NCI-H526 (cell line): ENCODE measurements around the gene SLC46A1.

Experiments used
- DNase-seq, 2 experiments: peaks; one replicate each; lab custom pipeline; 2025; lab: John Stamatoyannopoulos, UW

The SLC46A1 gene

DNA sequence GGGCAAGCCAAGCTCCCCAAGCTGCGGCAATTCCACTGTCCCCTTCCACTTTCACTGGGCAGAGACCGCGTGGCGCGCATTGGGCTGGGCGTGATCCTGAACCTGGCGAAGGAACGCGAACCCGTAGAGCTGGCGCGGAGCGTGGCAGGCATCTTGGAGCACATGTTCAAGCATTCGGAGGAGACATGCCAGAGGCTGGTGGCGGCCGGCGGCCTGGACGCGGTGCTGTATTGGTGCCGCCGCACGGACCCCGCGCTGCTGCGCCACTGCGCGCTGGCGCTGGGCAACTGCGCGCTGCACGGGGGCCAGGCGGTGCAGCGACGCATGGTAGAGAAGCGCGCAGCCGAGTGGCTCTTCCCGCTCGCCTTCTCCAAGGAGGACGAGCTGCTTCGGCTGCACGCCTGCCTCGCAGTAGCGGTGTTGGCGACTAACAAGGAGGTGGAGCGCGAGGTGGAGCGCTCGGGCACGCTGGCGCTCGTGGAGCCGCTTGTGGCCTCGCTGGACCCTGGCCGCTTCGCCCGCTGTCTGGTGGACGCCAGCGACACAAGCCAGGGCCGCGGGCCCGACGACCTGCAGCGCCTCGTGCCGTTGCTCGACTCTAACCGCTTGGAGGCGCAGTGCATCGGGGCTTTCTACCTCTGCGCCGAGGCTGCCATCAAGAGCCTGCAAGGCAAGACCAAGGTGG lies 24.7 kb downstream of the SLC46A1 start:
- peak; percentile 22 to 70 for DNase-seq

DNA sequence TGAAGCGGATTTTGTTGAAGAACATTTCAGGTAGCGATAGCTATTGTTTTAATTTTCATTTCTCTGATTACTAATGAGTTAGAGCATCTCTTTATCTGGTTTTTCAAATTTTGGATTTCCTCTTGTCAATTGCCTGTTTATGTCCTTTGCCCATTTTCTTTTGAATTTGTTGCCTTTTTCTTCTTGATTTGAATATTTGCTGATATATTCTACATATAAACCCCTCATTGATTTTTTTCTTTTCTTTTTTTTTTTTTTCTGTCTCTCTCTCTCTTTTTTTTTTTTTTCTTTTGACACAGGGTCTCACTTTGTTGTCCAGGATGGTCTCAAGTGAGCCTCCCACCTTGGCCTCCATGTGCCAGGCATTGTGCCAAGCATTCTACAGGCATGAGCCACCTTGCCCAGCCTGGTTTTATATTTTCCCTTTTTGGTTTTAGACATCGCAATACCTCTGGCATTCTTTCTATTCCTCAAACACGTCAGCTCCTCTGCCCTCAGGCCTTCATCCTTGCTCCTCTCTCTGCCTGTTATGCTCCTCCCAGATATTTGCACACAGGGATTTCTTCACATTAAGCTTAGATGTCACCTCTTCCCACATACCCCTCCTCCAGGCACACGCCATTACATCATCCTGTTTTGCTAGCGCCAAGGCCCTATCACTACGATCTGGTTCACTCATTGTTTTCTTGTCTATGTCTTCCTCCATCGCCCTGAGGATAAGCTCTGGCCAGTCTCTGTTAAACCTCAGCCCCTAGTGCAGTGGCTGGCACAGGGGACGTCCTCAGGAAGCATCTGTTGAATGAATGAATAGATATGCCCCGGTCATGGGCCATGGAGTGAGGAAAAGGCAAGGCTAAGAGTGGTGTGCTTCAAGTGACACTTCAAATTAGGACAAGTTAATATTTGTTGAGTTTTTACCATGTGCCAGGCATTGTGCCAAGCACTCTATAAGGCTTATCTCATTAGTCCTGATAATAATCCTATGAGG lies 25.9 kb downstream of the SLC46A1 start:
- no peak for DNase-seq

DNA sequence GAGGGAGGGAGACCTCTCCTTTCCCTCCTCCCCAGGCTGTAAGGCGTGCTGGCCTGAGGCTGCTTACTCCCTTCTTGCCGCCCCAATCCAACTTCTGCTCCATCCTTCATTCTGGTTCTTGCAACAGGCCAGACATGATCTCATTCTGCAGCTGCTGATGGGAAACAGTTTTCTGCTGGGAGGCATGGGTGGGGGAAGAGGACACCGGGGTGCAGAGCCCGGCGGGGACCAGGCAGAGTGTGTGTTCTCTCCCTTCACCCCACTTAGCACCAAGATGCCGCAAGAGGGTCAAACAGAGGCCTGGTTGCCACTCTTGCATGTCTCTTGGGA lies 33.1 kb downstream of the SLC46A1 start:
- no peak for DNase-seq

DNA sequence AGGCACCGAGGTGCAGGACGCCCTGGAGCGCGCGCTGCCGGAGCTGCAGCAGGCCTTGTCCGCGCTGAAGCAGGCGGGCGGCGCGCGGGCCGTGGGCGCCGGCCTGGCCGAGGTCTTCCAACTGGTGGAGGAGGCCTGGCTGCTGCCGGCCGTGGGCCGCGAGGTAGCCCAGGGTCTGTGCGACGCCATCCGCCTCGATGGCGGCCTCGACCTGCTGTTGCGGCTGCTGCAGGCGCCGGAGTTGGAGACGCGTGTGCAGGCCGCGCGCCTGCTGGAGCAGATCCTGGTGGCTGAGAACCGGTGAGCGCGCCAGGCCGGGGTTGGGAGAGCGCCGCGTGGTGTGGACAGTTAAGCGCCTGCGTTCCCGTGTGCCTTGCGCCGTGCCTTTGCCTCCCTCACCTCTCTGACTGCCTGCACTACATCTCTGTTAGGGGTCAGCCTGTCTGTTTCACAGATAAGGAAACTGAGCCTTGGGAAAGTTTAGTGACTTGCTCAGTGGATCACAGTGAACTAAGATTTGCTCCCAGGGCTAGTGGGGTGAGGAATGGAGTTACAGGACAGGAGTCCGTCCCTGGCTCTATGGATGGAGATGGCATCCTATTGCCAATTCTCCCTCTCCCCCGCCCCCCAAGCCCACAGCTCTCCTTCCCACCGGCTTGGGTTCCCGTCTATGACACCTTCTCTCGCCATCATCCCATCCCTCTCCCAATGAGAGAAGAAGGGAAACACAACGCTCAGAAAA lies 33.6 kb downstream of the SLC46A1 start:
- DNase-seq: peak in 1 of 2 experiments; percentile 77

DNA sequence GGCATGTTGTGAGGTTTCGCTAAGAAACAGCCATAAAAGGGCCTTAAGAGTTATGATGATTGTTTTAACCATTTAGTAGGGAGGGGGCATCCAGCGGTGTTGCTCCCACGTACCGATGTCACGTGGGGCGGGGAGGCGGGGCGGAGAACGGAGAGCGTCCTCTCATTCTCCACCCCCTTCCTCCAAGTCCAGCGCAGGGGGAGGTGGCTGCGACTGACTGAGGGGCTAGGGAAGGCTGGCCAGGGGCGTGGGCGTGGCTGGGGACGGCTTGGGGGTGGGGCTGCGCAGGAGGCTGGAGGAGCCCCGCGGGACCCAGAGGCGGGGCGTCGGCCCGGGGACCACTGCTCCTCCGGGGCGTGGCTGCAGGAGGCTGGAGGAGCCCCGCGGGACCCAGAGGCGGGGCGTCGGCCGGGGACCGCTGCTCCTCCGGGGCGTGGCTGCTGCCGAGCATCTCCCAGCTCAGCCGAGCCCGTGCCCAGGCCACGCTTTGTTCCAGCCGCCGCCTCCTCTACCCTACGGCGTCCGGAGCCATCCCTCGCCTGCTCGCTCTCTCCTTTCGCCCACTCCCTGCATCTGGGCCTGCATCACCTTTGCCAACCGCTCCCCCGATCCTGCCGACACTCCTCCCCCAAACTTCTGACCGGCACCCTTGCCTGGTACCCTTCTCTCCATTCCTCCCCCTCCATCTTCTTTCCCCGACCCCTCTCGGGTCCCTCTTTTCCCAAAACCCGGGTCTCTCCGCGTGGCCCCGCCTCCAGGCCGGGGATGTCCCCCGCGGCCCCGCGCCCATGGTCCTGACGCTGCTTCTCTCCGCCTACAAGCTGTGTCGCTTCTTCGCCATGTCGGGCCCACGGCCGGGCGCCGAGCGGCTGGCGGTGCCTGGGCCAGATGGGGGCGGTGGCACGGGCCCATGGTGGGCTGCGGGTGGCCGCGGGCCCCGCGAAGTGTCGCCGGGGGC lies 34.5 kb downstream of the SLC46A1 start, which contains the start of gene SARM1:
TSS of gene SARM1 (plus strand) at position 450 of the 958 bp plus-strand sequence. CDS start at position 789, 339 bp downstream.
- peak; percentile 90 to 99 for DNase-seq

DNA sequence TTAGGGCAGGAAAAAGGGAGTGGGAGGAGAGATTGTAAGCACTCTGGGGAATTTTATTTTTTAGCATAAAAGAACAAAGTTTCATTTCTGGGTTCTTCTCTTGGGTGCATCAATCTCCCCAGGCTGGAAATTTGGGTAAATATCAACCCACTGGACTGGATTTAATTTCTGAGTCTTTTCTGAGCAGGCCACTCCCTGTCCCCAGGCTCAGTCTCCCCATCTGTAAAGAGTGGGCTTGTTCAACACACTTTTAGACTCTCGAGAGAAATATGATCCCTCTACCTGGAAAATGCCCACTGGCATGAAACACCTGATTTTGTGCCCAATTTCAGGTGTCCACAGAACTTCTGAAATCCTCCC lies 35.3 kb downstream of the SLC46A1 start:
- no peak for DNase-seq

DNA sequence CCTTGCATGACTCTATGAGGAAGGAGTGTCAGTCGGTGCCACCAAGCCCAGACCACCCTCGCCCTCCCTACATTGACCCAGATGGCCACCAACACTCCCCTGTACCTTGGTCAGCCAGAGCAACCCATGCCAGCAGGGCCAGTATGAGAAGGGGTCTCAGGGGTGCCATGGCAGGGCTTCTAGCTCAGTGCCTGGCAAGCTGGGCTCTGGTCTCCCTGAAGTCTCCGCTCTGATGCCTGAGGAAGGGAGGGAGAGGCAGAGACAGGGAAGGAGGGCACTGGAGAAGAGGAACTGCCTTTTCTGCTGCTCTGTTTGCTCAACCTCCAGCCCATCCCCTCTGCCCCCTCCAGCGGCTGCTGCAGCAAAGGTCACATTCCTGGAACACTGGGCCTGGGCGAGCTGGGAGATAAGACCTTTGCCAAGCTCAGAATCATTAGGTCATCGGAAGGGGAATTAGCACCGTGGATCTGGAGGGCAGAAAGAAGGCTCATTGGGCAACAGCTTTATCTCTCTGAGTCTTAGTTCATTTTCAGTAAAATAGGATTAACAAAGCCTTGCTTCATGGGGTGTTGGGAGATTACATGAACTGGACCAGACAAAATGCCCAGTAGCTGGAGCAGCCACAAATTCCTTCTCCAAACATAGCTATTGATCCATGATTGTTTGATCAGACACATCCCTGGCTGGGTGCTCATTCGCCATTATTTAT lies 35.8 kb downstream of the SLC46A1 start, which contains the start of gene VTN:
TSS of gene VTN (minus strand) at position 273 of the 709 bp plus-strand sequence. CDS start at position 169, 104 bp downstream.
- DNase-seq: peak in 1 of 2 experiments; percentile 37

DNA sequence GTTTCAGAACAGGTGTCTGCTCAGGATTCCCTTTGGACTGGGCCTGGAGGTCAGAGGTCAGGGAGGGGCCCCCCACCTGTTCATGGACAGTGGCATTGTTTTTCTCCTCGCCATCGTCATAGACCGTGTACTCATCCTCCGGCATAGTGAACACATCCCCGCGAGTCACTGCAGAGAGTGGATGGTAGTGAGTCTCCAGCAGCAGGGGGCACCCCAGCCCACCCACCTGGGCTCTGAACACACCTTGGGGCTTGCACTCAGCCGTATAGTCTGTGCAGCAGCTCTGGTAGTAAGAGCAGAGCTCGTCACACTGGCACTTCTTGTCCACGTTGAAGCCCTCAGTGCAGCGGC lies 36.4 kb downstream of the SLC46A1 start:
- DNase-seq: peak in 1 of 2 experiments; percentile 37

DNA sequence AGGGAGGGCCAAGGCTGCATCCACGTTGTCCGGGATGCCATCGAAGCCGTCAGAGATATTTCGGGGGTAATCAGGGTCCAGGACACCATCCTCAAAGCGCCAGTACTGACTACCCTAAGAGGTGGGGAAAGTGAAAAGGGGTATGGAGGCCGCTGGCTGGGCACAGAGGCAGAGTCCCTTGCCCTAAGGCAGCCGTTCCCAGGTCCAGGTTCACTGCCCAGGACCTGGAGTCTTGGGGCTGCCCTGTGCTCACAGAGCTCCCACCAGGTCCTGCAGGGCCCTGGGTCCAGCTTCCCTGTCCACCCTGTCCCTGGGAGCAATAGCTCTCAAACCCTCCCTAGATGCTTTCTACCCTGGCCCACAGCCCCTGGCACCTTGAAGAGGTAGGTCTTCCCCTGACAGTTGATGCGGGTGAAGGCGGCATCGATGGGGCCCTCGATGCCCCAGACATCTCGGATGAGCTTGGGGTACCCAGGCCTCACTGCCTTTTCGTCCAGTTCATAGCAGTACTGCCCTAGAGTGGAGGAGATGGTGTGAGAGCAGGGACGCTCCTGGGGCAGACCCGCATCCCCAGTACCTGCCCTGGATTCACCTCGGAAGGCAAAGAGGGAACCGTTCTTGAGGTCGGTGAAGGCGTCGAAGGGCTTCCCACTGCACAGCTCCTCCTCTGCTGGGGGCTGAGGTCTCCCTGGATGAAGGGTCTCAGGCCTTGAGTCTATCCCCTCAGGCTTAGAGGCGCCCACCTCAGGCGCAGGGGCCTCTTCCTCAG lies 36.9 kb downstream of the SLC46A1 start:
- DNase-seq: no peak

DNA sequence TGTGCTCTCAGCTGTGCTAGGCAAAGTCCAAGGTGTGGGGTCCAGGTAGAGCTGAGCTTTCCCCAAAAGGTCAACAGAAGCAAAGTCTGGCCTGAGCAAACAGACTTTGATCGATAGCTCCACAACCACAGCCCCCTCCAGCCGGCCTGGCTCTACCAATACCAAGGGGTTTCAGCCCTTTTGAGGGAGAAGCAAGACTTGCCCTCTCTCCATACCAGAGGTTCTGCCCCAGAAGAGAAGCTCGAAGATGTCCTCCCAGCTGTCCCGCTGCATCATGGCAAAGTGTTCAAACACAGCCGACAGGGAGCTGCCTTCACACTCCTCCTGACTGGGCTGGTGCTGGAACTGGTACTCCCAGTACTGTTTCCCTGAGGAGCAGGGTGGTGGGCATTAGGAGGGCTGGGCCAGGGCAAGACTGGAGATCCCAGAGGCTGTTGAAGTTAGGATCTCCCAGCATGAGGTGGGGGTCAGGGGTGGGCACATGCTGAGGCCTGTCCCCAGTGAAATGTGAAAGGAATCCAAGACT lies 37.6 kb downstream of the SLC46A1 start:
- DNase-seq: no peak

DNA sequence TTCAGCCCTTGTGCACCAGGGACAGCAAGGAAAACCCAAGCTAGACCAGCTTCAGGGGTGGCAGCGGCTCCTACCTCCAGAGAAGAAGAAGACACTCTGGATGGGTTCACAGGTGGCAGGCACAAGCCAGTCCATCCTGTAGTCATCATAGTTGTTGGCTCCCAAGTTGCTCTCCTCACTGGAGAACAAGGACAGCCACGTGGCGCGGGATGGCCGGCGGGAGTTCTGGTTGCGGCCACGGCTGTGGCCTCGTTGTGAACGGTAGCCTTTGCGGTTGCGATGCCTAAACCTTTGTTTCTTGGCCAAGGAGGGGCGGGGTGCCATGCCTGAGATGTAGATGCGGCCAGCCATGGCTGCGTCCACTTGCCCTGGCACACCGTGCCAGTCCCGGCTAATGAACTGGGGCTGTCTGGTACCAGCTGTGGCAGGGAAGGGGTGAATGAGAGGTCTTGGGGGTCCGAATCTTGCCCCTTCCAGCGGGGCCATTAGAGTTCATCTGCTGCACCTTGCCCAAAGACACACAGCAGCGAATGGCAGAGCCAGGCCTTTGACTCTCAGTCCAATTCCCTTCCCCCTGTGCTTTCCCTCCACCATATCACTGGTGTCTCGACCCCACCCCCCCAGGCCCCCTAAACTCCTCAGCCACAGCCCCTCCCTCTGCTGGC lies 38.2 kb downstream of the SLC46A1 start:
- DNase-seq: no peak

DNA sequence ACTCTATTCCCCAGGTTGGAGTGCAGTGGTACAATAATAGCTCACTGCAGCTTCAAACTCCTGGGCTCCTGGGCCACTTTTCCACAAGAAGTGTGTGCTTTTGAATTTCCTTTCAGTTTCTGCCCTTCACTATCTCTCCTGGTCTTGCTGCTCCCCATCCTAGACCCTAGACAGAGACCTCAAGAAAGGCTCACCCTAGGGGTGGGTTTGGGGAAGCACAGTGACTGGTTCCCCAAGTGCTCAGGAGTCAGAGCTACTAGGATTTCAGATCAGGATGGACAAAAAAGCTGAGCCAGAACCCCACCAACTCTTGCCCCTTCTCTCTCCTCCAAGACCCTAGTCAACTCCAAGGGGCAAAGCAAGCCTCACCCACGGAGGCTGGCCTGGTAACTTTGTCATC lies 39.4 kb downstream of the SLC46A1 start:
- DNase-seq: no peak

DNA sequence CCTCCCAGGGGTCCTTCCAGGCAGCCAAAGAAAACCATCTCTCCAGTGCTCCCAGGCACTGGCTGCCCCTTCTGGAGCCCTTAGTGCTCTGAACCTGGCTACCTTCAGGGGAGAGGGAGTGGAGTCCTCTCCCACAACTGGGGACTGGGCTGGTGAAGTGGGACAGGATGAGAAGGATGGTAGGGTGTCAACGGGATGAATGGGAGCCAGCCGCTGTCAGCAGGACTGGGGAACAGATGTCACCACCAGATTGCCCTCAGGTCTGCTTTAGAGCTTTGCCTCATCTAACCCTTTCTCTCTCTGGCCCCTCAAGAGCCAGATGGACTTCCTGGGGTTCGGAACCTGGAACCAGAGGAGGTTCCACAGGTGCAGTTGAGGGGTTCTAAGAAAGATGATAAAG lies 40.5 kb downstream of the SLC46A1 start:
- DNase-seq: no peak

DNA sequence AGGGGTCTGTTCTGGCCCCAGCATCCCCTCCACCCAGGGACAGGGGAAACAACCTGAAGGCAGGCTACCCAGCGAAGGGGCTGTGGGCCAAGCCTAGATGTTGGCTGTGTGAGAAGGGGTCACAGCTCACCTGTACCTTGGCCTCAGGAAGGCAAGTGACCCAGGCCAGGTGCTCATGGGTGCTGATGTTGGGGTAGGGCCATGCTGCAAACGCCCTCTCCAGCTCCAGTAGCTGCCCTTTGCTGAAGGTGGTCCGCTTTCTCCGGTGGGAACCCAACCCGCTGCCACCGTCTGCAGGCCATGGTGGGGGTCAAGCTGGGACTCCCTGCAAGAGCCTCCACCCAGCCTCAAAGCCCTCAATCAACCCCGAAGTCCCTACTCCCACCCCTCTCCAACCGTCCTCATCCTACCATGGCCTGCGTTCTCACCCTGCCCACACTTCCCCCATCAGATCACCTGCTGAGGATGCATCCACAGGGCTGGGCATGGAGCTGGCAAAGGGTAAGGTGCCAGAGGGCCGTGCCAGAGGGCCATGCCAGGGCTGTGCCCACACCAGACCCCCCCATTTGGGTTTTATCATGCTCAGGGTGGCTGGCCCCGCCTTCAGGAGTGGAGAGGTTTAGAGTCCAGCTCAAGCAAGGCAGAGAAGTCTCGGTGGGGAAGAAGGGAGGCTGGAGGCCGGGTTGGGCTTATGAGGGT lies 41.2 kb downstream of the SLC46A1 start, which contains the start of gene SEBOX:
TSS of gene SEBOX (minus strand) at position 535 of the 699 bp plus-strand sequence. CDS start at position 487, 48 bp downstream.
- no peak for DNase-seq

DNA sequence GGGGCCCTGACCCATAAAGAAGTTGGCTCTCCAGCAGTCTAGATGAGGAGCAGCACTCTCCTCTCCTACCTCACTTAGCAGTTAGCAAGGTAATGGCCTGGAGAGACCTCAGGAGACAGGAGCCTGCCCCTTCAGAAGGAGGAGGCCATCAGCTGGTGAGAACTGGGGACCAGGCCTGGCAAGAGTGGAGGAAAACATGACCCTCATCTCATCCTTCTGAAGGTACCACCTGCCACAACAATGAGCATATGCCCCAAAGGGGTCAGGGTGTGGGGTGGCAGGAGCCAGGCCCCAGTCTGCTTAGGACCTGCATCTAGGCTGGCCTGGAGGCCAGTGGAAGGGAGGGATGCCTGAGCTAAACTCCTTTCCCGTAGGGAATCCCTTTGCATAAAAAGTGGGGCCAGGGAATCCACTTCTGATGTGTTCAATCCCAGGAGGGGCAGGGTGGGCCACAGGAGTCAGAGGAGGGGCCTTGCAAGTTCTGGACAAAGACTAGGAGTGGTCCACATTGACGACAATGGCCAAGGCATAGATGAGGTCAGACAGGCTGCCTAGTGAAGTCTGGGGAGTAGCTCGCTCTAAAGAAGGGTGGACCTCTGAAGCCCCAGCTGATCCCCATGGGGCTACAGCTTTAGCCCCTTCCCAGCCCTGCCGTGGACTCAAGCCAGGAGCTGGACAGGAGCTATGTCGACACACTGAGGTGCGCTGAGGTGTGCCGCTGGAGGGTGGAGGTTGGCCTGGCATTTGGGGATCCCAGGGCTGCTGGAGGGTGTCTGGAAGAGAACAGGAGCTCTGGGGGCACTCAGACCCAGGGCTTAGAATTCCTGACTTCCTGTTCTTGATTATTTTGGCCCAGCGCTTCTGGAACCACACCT lies 42.0 kb downstream of the SLC46A1 start:
- no peak for DNase-seq

DNA sequence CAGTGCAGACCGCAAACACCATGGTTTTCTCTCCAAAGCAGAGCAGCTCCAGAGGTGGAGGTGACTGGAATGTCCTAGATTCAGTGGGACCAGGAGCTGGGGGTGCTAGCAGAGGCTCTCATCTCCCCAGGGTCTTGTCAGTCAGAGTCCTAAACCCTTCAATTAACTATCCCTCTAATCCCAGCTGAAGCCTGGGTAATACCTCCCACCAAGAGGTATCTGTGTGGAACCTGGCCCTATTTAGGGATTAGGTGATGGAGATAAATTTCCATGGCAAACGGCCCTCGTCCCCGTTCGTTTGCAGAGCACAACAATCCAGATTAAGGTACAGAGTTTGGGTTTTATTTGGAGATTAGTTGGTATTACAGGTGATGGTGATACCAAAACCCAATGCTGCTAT lies 42.8 kb downstream of the SLC46A1 start:
- DNase-seq: no peak

DNA sequence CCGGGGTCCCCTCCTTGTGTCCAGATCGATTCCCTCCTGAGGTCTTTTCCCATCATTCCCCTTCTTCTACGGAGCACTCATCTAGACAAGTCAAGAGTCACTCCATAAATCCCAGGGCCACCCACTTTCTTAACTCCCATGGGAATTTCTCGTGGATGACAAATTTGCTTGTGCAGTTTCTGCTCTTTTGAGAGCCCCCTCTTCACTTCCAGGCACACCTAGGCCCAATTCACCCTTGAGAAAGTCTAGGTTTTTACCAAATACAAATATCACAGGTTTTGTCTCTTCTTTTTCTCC lies 48.2 kb downstream of the SLC46A1 start:
- peak in 1 of 2 experiments; percentile 35 for DNase-seq
